Mesenchymal stem cell (in vitro differentiated cells and primary cell): ENCODE results near the gene TCP11L2.

Experiments used
- DNase-seq: peaks from one replicate; pipeline ENCODE4 v3.0.0-alpha.2; 2013
- H2AFZ ChIP-seq: one replicate; pipeline ENCODE4 v1.6.1; 2013; ENCODE audit warnings: low read depth, mild to moderate bottlenecking, control low read depth, inconsistent platforms, low read length, moderate library complexity
- H2AK5ac ChIP-seq: 2 replicates; pipeline ENCODE4 v1.6.1; 2013; ENCODE audit warnings: low read length, moderate library complexity, mild to moderate bottlenecking, inconsistent platforms; ENCODE audit not compliant: severe bottlenecking
- H2BK120ac ChIP-seq: one replicate; pipeline ENCODE4 v1.6.1; 2013; ENCODE audit warnings: low read depth, mild to moderate bottlenecking, inconsistent platforms, low read length, moderate library complexity
- H2BK12ac ChIP-seq, 2 experiments: one replicate each; pipeline ENCODE4 v1.6.1; 2013; ENCODE audit warnings: inconsistent platforms in 2 of 2, low read length in 2 of 2, mild to moderate bottlenecking in 2 of 2, moderate library complexity in 2 of 2, control low read depth in 1 of 2
- H2BK15ac ChIP-seq: one replicate; pipeline ENCODE4 v1.6.1; 2013; ENCODE audit warnings: mild to moderate bottlenecking, low read depth, inconsistent platforms; ENCODE audit not compliant: poor library complexity, severe bottlenecking
- H2BK5ac ChIP-seq: 2 replicates; pipeline ENCODE4 v1.6.1; 2013; ENCODE audit warnings: low read depth, mild to moderate bottlenecking, low read length, control low read depth, inconsistent platforms; ENCODE audit not compliant: poor library complexity, severe bottlenecking
- H3K14ac ChIP-seq, 2 experiments: one replicate each; pipeline ENCODE4 v1.6.1; 2013; ENCODE audit warnings: inconsistent platforms in 2 of 2, low read length in 2 of 2, control low read depth in 1 of 2, mild to moderate bottlenecking in 1 of 2, moderate library complexity in 1 of 2
- H3K18ac ChIP-seq, 2 experiments: one replicate each; pipeline ENCODE4 v1.6.1; 2013; ENCODE audit warnings: inconsistent platforms in 2 of 2, low read length in 2 of 2, control low read depth in 1 of 2, low read depth in 1 of 2, mild to moderate bottlenecking in 1 of 2
- H3K23ac ChIP-seq, 2 experiments: one replicate each; pipeline ENCODE4 v1.6.1; 2013; ENCODE audit warnings: inconsistent platforms in 2 of 2, low read length in 2 of 2, mild to moderate bottlenecking in 2 of 2, moderate library complexity in 2 of 2, control low read depth in 1 of 2
- H3K27ac ChIP-seq: 2 replicates; pipeline ENCODE4 v1.5.1; 2013; ENCODE audit warnings: mild to moderate bottlenecking, moderate library complexity, low read length, control low read depth, inconsistent platforms; ENCODE audit not compliant: poor library complexity, severe bottlenecking
- H3K27me3 ChIP-seq, 2 experiments: 2 replicates each; pipeline versions ENCODE4 v1.6.1 to v1.7.0; 2013; ENCODE audit warnings: low read length in 2 of 2, mild to moderate bottlenecking in 2 of 2, moderate library complexity in 2 of 2, control low read depth in 1 of 2, inconsistent platforms in 1 of 2; ENCODE audit not compliant: control insufficient read depth in 1 of 2, insufficient read depth in 1 of 2
- H3K36me3 ChIP-seq, 2 experiments: 2 replicates each; pipeline versions ENCODE4 v1.6.1 to v1.7.0; 2013; ENCODE audit warnings: low read length in 2 of 2, control low read depth in 1 of 2, inconsistent platforms in 1 of 2, low read depth in 1 of 2, mild to moderate bottlenecking in 1 of 2; ENCODE audit not compliant: insufficient read depth in 2 of 2, control insufficient read depth in 1 of 2
- H3K4ac ChIP-seq, 2 experiments: one replicate each; pipeline ENCODE4 v1.6.1; 2013; ENCODE audit warnings: inconsistent platforms in 2 of 2, low read length in 2 of 2, mild to moderate bottlenecking in 2 of 2, moderate library complexity in 2 of 2, control low read depth in 1 of 2, low read depth in 1 of 2
- H3K4me1 ChIP-seq: 2 replicates; pipeline ENCODE4 v1.6.1; 2013; ENCODE audit warnings: low read depth, low read length, control low read depth; ENCODE audit not compliant: control insufficient read depth, insufficient read depth
- H3K4me2 ChIP-seq: 2 replicates; pipeline ENCODE4 v1.6.1; 2013; ENCODE audit warnings: low read length, mild to moderate bottlenecking, inconsistent platforms; ENCODE audit not compliant: poor library complexity, severe bottlenecking
- H3K4me3 ChIP-seq, 2 experiments: 2 replicates each; pipeline versions ENCODE4 v1.5.1 to v1.7.0; 2013; ENCODE audit warnings: low read length in 2 of 2, mild to moderate bottlenecking in 2 of 2, control low read depth in 1 of 2, low read depth in 1 of 2; ENCODE audit not compliant: insufficient read depth in 1 of 2
- H3K79me1 ChIP-seq: replicated peaks from 2 replicates; pipeline ENCODE4 v1.6.1; 2013; ENCODE audit warnings: mild to moderate bottlenecking, control low read depth, low read length, inconsistent platforms; ENCODE audit not compliant: poor library complexity, severe bottlenecking
- H3K9ac ChIP-seq: 2 replicates; pipeline ENCODE4 v1.7.0; 2013; ENCODE audit warnings: mild to moderate bottlenecking, low read length, moderate library complexity
- H3K9me3 ChIP-seq: 2 replicates; pipeline ENCODE4 v1.7.0; 2013; ENCODE audit warnings: mild to moderate bottlenecking, low read length; ENCODE audit not compliant: control insufficient read depth
- H4K8ac ChIP-seq: one replicate; pipeline ENCODE4 v1.6.1; 2013; ENCODE audit warnings: inconsistent platforms, mild to moderate bottlenecking, low read length, moderate library complexity
- H4K91ac ChIP-seq: one replicate; pipeline ENCODE4 v1.6.1; 2013; ENCODE audit warnings: mild to moderate bottlenecking, low read length, inconsistent platforms
- WGBS: methylation state at CpG from one replicate; pipeline ENCODE4 v1.1.7; 2013; ENCODE audit warnings: mixed read lengths; 5-methylcytosine and 5-hydroxymethylcytosine counted together

TCP11L2 gene

DNA sequence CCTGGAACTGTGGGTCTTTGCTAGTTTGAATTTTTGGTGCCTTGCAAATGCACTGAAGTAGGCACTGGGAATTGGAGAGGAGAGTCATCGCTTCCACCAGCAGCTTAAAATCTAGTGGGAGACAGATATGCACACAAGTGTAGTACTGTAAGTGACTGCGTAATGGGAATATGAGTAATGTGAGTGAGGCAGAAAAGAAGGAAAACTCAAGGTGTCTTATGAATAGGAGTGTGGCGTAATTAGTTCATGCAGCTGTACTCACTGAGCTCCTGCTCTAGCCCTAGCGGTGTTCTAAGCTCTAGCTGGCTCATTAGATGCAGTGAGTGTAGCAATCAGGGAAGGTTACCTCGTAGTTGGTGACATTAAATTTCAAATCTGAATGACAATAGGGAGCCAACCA lies 2.8 kb downstream of the TCP11L2 start:
- no peak overlapping the region for H4K91ac ChIP-seq
- no peak overlapping the region for H3K4me2 ChIP-seq
- no peak overlapping the region for H3K9ac ChIP-seq
- no peak overlapping the region for H3K4me3 ChIP-seq
- no peak overlapping the region for H3K18ac ChIP-seq
- peaks cover 20% of the 10 kb centered on the region for H3K4me1 ChIP-seq
- no peak overlapping the region for H2BK120ac ChIP-seq
- no peaks in the 10 kb centered on the region for H3K9me3 ChIP-seq
- WGBS, result 81% methylated on average over 5 of the region's 5 CpGs
- H3K23ac ChIP-seq, result no peak overlapping the region
- H3K27me3 ChIP-seq, result no peaks in the 10 kb centered on the region
- DNase-seq, result peak; percentile 11
- peak overlapping the region; percentile 35 for H2AK5ac ChIP-seq
- no peak overlapping the region for H3K14ac ChIP-seq
- no peak overlapping the region for H2BK5ac ChIP-seq
- H4K8ac ChIP-seq, result no peak overlapping the region
- no peak overlapping the region for H3K4ac ChIP-seq
- peaks cover 17% of the 10 kb centered on the region for H3K79me1 ChIP-seq
- no peak overlapping the region for H2AFZ ChIP-seq
- no peak overlapping the region for H2BK12ac ChIP-seq
- H2BK15ac ChIP-seq, result no peak overlapping the region
- no peak overlapping the region for H3K27ac ChIP-seq
- peaks cover 0 to 3% of the 10 kb centered on the region in 2 experiments for H3K36me3 ChIP-seq

DNA sequence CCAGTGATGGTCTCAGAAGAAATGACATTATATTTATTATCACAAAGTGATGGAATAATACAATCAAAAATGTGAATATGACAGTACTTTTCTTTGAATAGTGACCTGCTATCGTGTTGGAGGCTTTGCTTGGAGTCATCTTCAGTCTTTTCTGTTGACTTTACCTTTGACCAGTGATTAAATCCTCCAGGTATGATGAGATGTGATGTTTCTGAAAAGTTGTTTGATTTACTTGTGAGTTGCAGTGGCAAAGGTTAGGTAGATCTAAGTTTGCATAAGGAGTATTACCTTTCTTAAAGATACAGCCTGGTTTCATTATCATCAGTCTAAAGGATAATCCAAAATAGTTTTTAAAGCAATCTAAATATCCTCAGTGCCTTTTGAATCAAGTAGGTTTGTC lies 4.6 kb downstream of the TCP11L2 start:
- no peak overlapping the region for H3K4me2 ChIP-seq
- no peak overlapping the region for H3K27ac ChIP-seq
- no peak overlapping the region for H4K91ac ChIP-seq
- H3K79me1 ChIP-seq, result peaks cover 17% of the 10 kb centered on the region
- no peak overlapping the region for H2BK5ac ChIP-seq
- no peak overlapping the region for H3K4ac ChIP-seq
- no peak overlapping the region for H3K14ac ChIP-seq
- no peak overlapping the region for H3K4me3 ChIP-seq
- no peak overlapping the region for H2BK15ac ChIP-seq
- DNase-seq, result no peak
- peaks cover 0 to 12% of the 10 kb centered on the region in 2 experiments for H3K36me3 ChIP-seq
- H4K8ac ChIP-seq, result no peak overlapping the region
- H2BK12ac ChIP-seq, result no peak overlapping the region
- no peak overlapping the region for H3K18ac ChIP-seq
- no peak overlapping the region for H2AK5ac ChIP-seq
- peaks cover 18% of the 10 kb centered on the region for H3K4me1 ChIP-seq
- H3K9ac ChIP-seq, result no peak overlapping the region
- no peak overlapping the region for H2AFZ ChIP-seq
- H3K27me3 ChIP-seq, result no peaks in the 10 kb centered on the region
- WGBS, result 90% methylated on average over 1 of the region's 1 CpG
- no peak overlapping the region for H2BK120ac ChIP-seq
- H3K9me3 ChIP-seq, result no peaks in the 10 kb centered on the region
- H3K23ac ChIP-seq, result no peak overlapping the region

DNA sequence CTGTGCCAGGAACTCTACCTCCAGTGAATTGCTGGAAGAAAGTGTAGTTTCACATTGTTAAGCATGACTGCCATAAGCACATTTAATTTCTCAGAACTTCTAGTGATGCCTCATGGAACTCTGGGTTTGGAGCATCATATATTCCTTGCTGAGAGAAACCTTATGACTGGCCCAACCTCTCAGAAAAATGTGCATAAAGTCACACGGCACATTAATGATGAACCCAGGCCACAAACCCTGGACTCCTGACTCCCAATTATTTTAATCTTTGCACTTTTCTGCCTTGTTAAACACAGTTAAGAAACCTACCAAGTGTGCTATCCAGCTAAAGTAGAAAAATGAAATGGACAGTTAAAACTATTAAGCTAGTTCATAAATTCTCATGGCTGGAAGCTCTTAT lies 5.6 kb downstream of the TCP11L2 start:
- no peak overlapping the region for H3K4ac ChIP-seq
- H2AK5ac ChIP-seq, result no peak overlapping the region
- no peaks in the 10 kb centered on the region for H3K9me3 ChIP-seq
- H3K4me1 ChIP-seq, result peaks cover 18% of the 10 kb centered on the region
- no peaks in the 10 kb centered on the region for H3K27me3 ChIP-seq
- no peak overlapping the region for H3K9ac ChIP-seq
- peaks cover 0 to 18% of the 10 kb centered on the region in 2 experiments for H3K36me3 ChIP-seq
- no peak overlapping the region for H3K18ac ChIP-seq
- H3K4me3 ChIP-seq, result no peak overlapping the region
- no peak overlapping the region for H3K27ac ChIP-seq
- H4K8ac ChIP-seq, result no peak overlapping the region
- H2AFZ ChIP-seq, result no peak overlapping the region
- H2BK15ac ChIP-seq, result no peak overlapping the region
- peaks cover 12% of the 10 kb centered on the region for H3K79me1 ChIP-seq
- no peak overlapping the region for H2BK120ac ChIP-seq
- H3K23ac ChIP-seq, result no peak overlapping the region
- no peak for DNase-seq
- H3K14ac ChIP-seq, result no peak overlapping the region
- H2BK12ac ChIP-seq, result no peak overlapping the region
- WGBS, result no CpG with 5 or more reads among the region's 1 CpG
- H2BK5ac ChIP-seq, result no peak overlapping the region
- H3K4me2 ChIP-seq, result no peak overlapping the region
- H4K91ac ChIP-seq, result no peak overlapping the region

DNA sequence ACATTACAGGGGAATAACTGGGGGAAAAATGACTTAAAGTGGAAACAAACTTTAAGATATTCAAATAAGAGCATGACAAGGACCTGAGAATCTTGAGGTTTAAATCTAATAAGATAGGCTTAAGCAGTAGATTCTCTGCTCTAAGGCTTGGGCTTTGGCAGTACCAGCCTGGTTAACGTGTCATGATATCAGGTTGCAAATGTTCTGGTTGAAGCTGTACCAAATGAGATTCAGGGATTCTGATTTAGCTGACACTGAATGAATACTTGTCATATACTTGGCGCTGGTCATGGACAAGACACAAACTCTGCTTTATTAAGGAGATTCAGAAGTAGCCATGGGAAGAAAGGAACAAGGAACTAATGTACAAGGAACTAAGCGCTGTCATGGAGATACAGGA lies 6.1 kb downstream of the TCP11L2 start:
- H3K18ac ChIP-seq, result no peak overlapping the region
- H3K27ac ChIP-seq, result no peak overlapping the region
- no peak overlapping the region for H4K91ac ChIP-seq
- 89% methylated on average over 3 of the region's 3 CpGs for WGBS
- peak overlapping the region in 1 of 2 experiments; percentile 32 for H2BK12ac ChIP-seq
- no peak overlapping the region for H3K23ac ChIP-seq
- no peaks in the 10 kb centered on the region for H3K9me3 ChIP-seq
- H3K4ac ChIP-seq, result no peak overlapping the region
- H3K27me3 ChIP-seq, result no peaks in the 10 kb centered on the region
- H3K36me3 ChIP-seq, result peaks cover 0 to 18% of the 10 kb centered on the region in 2 experiments
- no peak overlapping the region for H3K4me2 ChIP-seq
- peaks cover 15% of the 10 kb centered on the region for H3K4me1 ChIP-seq
- H2BK15ac ChIP-seq, result no peak overlapping the region
- peaks cover 12% of the 10 kb centered on the region for H3K79me1 ChIP-seq
- no peak overlapping the region for H3K9ac ChIP-seq
- H2AK5ac ChIP-seq, result peak overlapping the region; percentile 98
- no peak overlapping the region for H4K8ac ChIP-seq
- no peak overlapping the region for H2BK120ac ChIP-seq
- no peak overlapping the region for H2BK5ac ChIP-seq
- no peak overlapping the region for H3K14ac ChIP-seq
- no peak overlapping the region for H3K4me3 ChIP-seq
- DNase-seq, result no peak
- H2AFZ ChIP-seq, result no peak overlapping the region
